Endothelial cell of umbilical vein (primary cell): ENCODE data around the gene MAG. TPM values are rescaled to one million over a fixed set of nuclear protein-coding genes. Genes with fewer than 3 reads are reported as not detected.

Experiments
- BruUV-seq: library from RNA; stranded (reverse); fragments of 400-500 nt; replicated peaks from 2 replicates; lab custom pipeline; 2021; lab: Mats Ljungman, UMichigan
- CTCF ChIA-PET: fragments of 300-600, 350-600 bp; sonication (Branson Sonifier 250); formaldehyde crosslinking; loops from one replicate; lab custom pipeline; 2021; ENCODE audit warnings: antibody characterized with exemption, inconsistent platforms; lab: Charles Lee
- POLR2A ChIA-PET: fragments of 300-600, 350-600 bp; sonication (Branson Sonifier 250); formaldehyde crosslinking; loops from one replicate; lab custom pipeline; 2021; ENCODE audit warnings: antibody characterized with exemption, inconsistent platforms; lab: Charles Lee
- DNase-seq: peaks from one replicate; pipeline ENCODE4 v3.0.0-alpha.2; 2011; ENCODE audit warnings: low read depth, low spot score
- FAIRE-seq: peaks from 2 replicates; lab custom pipeline; 2011; peaks lifted over from hg19 to GRCh38; lab: Jason Lieb, UNC
- H2AFZ ChIP-seq: 2 replicates; pipeline ENCODE4 v1.6.0; 2012; ENCODE audit warnings: low read depth, low read length, control low read depth, inconsistent platforms
- H3K27ac ChIP-seq: 2 replicates; pipeline ENCODE4 v1.5.1; 2011; ENCODE audit warnings: low read depth, mild to moderate bottlenecking, control low read depth, low read length, moderate library complexity; ENCODE audit not compliant: insufficient read depth
- H3K27me3 ChIP-seq, 2 experiments: 2 replicates each; pipeline versions ENCODE4 v1.6.0 to v1.6.1; 2011; ENCODE audit warnings: low read length in 2 of 2, mixed read lengths in 1 of 2; ENCODE audit not compliant: control insufficient read depth in 2 of 2, insufficient read depth in 2 of 2
- H3K36me3 ChIP-seq, 2 experiments: 2 replicates in 1 of 2; 3 replicates in 1 of 2; pipeline ENCODE4 v1.5.1; 2011; ENCODE audit warnings: low read length in 2 of 2, mild to moderate bottlenecking in 1 of 2, moderate library complexity in 1 of 2; ENCODE audit not compliant: control insufficient read depth in 2 of 2, insufficient read depth in 2 of 2; ENCODE audit errors: extremely low read depth in 1 of 2
- H3K4me1 ChIP-seq: 3 replicates; pipeline ENCODE4 v1.5.1; 2011; ENCODE audit warnings: mild to moderate bottlenecking, low read length; ENCODE audit not compliant: control insufficient read depth, insufficient read depth; ENCODE audit errors: extremely low read depth
- H3K4me2 ChIP-seq: 2 replicates; pipeline ENCODE4 v1.6.1; 2011; ENCODE audit warnings: low read length, control low read depth, mixed read lengths; ENCODE audit not compliant: insufficient read depth
- H3K4me3 ChIP-seq, 3 experiments: fragments of 200-600 bp in 1 of 3; sonication (generic), shearing (Covaris generic) in 1 of 3; replicated peaks in 1 of 3; 2 replicates each; pipeline ENCODE4 v1.5.1; 2011 to 2016; ENCODE audit warnings: control low read depth in 3 of 3, low read length in 3 of 3, mild to moderate bottlenecking in 2 of 3, inconsistent platforms in 1 of 3, low read depth in 1 of 3, moderate library complexity in 1 of 3; ENCODE audit not compliant: insufficient read depth in 1 of 3
- H3K79me2 ChIP-seq: 2 replicates; pipeline ENCODE4 v1.6.0; 2012; ENCODE audit warnings: low read length, inconsistent platforms; ENCODE audit not compliant: control insufficient read depth, insufficient read depth
- H3K9ac ChIP-seq: replicated peaks from 2 replicates; pipeline ENCODE3; 2011; ENCODE audit warnings: low read length, control low read depth; ENCODE audit not compliant: insufficient read depth; ENCODE audit errors: extremely low read depth
- H3K9me1 ChIP-seq: replicated peaks from 3 replicates; pipeline ENCODE4 v1.6.0; 2011; ENCODE audit warnings: mild to moderate bottlenecking, low read length; ENCODE audit not compliant: control insufficient read depth, insufficient read depth; ENCODE audit errors: extremely low read depth
- H3K9me3 ChIP-seq: replicated peaks from 2 replicates; pipeline ENCODE4 v1.5.1; 2012; ENCODE audit warnings: low read length, inconsistent platforms; ENCODE audit not compliant: control insufficient read depth, insufficient read depth
- H4K20me1 ChIP-seq: replicated peaks from 2 replicates; pipeline ENCODE3; 2011; ENCODE audit warnings: mild to moderate bottlenecking, low read length; ENCODE audit not compliant: control insufficient read depth, insufficient read depth; ENCODE audit errors: extremely low read depth
- CTCF ChIP-seq, 2 donors: IDR thresholded peaks; 1 replicate in 1 of 2; 2 replicates in 1 of 2; pipeline ENCODE4 v1.5.1; 2011; ENCODE audit warnings: low read length in 2 of 2, mild to moderate bottlenecking in 2 of 2, moderate library complexity in 2 of 2, control low read depth in 1 of 2, inconsistent platforms in 1 of 2, low read depth in 1 of 2; ENCODE audit not compliant: insufficient read depth in 1 of 2; ENCODE audit errors: extremely low read depth in 1 of 2
- EZH2 ChIP-seq: IDR thresholded peaks from 2 replicates; pipeline ENCODE4 v1.6.1; 2012; ENCODE audit warnings: borderline replicate concordance, low read depth, mild to moderate bottlenecking, moderate library complexity, low read length, inconsistent platforms; ENCODE audit not compliant: severe bottlenecking
- FOS ChIP-seq: IDR thresholded peaks from 2 replicates; pipeline ENCODE4 v1.6.1; 2011; ENCODE audit warnings: mild to moderate bottlenecking, low read length, moderate library complexity, borderline replicate concordance; ENCODE audit not compliant: insufficient read depth
- GATA2 ChIP-seq: IDR thresholded peaks from 2 replicates; pipeline ENCODE4 v1.7.0; 2011; ENCODE audit warnings: low read depth, mild to moderate bottlenecking, moderate library complexity, mixed read lengths, low read length; ENCODE audit not compliant: insufficient read length, insufficient read depth
- JUN ChIP-seq: IDR thresholded peaks from 2 replicates; pipeline ENCODE4 v1.6.1; 2011; ENCODE audit warnings: borderline replicate concordance, low read depth; ENCODE audit not compliant: insufficient read length, insufficient read depth
- MAX ChIP-seq: IDR thresholded peaks from 2 replicates; pipeline ENCODE4 v1.6.1; 2011; ENCODE audit not compliant: insufficient read depth, insufficient read length
- MYC ChIP-seq: IDR thresholded peaks from one replicate; pipeline ENCODE4 v1.6.1; 2011; ENCODE audit warnings: mild to moderate bottlenecking, low read depth, low read length
- POLR2A ChIP-seq: IDR thresholded peaks from 2 replicates; pipeline ENCODE4 v1.6.1; 2012; ENCODE audit warnings: low read depth, mild to moderate bottlenecking, control low read depth, low read length
- POLR2AphosphoS5 ChIP-seq: IDR thresholded peaks from 2 replicates; pipeline ENCODE4 v1.6.1; 2012; ENCODE audit warnings: low read depth, mild to moderate bottlenecking, control low read depth, low read length, moderate library complexity; ENCODE audit not compliant: insufficient read depth
- dilution Hi-C: fragments of 300-500 bp; cut with MboI; formaldehyde crosslinking; loops from one replicate; pipeline ENCODE4 v1.15.0; 2019; ENCODE audit warnings: low sequenced_read_pairs; ENCODE audit not compliant: extremely low pct_ligation_motif_present
- intact Hi-C: fragments of 100-400 bp; cut with micrococcal nuclease; formaldehyde crosslinking; loops from one replicate; pipeline ENCODE4 v1.10.0; 2022
- polyA plus RNA-seq, 4 experiments: library from polyadenylated mRNA; depleted of rRNA in 3 of 4; stranded (reverse) in 3 of 4; unstranded in 1 of 4; fragments of >200 nt; gene quantifications; 2 replicates each; pipeline versions ENCODE4 v1.2.1 to v1.2.3, GENCODE V29; 2011 to 2012; ENCODE audit warnings: missing spikeins in 1 of 4
- total RNA-seq: library from RNA; stranded (reverse); gene quantifications from 2 replicates; pipeline ENCODE4 v1.2.3, GENCODE V29; 2021

Gene MAG
- total and polyA plus RNA-seq, 2 donors (not counting 3 experiments of a cell fraction or from before 2014, with no cell fraction given): not detected

GRCh38 chr19:35310811-35311465, 19.0 kb downstream of the MAG start:
- no peaks in the 10 kb centered on the region for H3K4me1 ChIP-seq
- intact Hi-C loops (no loop called here), dilution Hi-C loops (no loop called here)
- H3K9me1 ChIP-seq: no peaks in the 10 kb centered on the region
- no peaks in the 10 kb centered on the region for H3K27me3 ChIP-seq
- no peak overlapping the region for H3K4me2 ChIP-seq
- no peaks in the 10 kb centered on the region for H3K36me3 ChIP-seq
- no peaks in the 10 kb centered on the region for H3K79me2 ChIP-seq
- no peak overlapping the region for H3K27ac ChIP-seq
- DNase-seq: no peak
- H3K9me3 ChIP-seq: no peaks in the 10 kb centered on the region
- CTCF ChIA-PET: no interaction called here
- H3K4me3 ChIP-seq: no peak overlapping the region
- BruUV-seq: no TSS peak
- FAIRE-seq: no peak
- no peak overlapping the region for H3K9ac ChIP-seq
- TF ChIP-seq JUN (no peak), POLR2A (no peak), GATA2 (no peak), EZH2 (no peak), MYC (no peak), MAX (no peak), FOS (no peak), CTCF (IDR thresholded peaks at IDR 0.05; ENCODE audit: extremely low read depth in 1 of 2, insufficient read depth in 1 of 2, low read depth in 1 of 2, low read length in 2 of 2) (no peak), POLR2AphosphoS5 (no peak)
- no peaks in the 10 kb centered on the region for H4K20me1 ChIP-seq
- POLR2A ChIA-PET: no interaction called here
- H2AFZ ChIP-seq: no peak overlapping the region
